ENCODE data around the gene ACIN1. TPM values are rescaled to one million over a fixed set of nuclear protein-coding genes. Genes with fewer than 3 reads are reported as not detected.

ACIN1 gene
- total RNA-seq, 1 donor from 2014 or later, result 64.6 TPM

DNA sequence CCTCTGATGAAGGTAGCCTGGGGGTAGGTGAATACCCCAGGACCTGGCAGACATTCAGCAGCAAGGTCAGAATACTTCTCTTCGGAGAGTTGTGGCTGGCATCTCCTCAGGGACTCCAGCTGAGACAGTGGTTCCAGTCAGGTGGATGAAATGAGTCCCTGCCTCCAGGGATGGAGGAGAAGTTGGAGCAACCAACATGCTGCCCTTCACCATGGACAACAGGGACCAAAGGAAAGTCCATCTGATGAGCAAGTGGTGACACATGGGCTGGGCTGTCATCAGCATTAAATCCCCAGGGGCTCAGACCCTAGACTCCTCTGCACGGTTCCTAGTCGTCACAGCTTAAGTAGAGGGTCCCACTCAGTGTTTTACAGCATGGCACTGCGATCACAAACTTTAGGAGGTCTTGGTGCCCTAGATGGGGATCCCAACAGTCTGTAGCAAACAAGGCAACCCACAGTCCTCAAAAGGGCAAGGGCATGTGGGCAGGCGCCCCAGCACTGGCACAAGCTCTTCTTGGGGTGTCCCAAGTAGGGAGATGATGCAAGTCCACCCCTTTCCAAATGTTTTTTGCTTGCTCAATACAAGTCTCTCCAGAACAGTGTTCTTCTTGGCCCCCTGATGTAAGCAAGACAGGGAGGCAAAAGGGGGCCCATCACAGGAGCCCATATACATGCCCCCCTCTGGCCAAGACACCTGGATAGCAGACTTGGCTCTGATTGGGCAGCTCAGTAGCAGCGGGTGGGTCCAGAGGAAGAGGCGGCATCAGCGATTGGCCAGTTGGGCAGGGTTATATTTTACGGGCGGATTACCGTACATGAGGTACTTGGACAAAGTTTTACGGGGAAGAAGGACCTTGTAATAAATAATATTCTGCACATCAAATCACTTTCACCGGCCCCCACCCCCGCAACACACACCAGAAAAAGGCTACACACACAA lies 26.8 kb downstream of the ACIN1 start:
- intact Hi-C loops (cut with micrococcal nuclease), result no loop called here
- Histone ChIP-seq H3K9me3 (replicated peaks) (no peaks in the 10 kb centered on the region), H3K4me3 (no peak overlapping the region), H3K27ac (replicated peaks) (no peak overlapping the region), H3K4me1 (peaks cover 52% of the 10 kb centered on the region), H3K27me3 (ENCODE audit: low read depth) (no peaks in the 10 kb centered on the region), H3K36me3 (peaks cover 67% of the 10 kb centered on the region)
- DNase-seq, result no peak
- TF ChIP-seq, protein P1, sequence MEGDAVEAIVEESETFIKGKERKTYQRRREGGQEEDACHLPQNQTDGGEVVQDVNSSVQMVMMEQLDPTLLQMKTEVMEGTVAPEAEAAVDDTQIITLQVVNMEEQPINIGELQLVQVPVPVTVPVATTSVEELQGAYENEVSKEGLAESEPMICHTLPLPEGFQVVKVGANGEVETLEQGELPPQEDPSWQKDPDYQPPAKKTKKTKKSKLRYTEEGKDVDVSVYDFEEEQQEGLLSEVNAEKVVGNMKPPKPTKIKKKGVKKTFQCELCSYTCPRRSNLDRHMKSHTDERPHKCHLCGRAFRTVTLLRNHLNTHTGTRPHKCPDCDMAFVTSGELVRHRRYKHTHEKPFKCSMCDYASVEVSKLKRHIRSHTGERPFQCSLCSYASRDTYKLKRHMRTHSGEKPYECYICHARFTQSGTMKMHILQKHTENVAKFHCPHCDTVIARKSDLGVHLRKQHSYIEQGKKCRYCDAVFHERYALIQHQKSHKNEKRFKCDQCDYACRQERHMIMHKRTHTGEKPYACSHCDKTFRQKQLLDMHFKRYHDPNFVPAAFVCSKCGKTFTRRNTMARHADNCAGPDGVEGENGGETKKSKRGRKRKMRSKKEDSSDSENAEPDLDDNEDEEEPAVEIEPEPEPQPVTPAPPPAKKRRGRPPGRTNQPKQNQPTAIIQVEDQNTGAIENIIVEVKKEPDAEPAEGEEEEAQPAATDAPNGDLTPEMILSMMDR (IDR thresholded peaks at IDR 0.05; ENCODE audit: borderline replicate concordance), result no peak

GRCh38 chr14:23066855-23067744 lies 27.8 kb downstream of the ACIN1 start:
- no peak overlapping the region for H3K4me3 ChIP-seq
- H3K27me3 ChIP-seq (ENCODE audit: low read depth), result no peaks in the 10 kb centered on the region
- no peak overlapping the region for H3K27ac ChIP-seq (replicated peaks)
- peaks cover 67% of the 10 kb centered on the region for H3K36me3 ChIP-seq
- H3K9me3 ChIP-seq (replicated peaks), result no peaks in the 10 kb centered on the region
- intact Hi-C loops (cut with micrococcal nuclease), result no loop called here
- TF ChIP-seq, protein P1 (IDR thresholded peaks at IDR 0.05; ENCODE audit: borderline replicate concordance), result no peak
- DNase-seq, result no peak
- peaks cover 50% of the 10 kb centered on the region for H3K4me1 ChIP-seq

GRCh38 chr14:23066368-23066767 lies 28.6 kb downstream of the ACIN1 start:
- peaks cover 48% of the 10 kb centered on the region for H3K4me1 ChIP-seq
- TF ChIP-seq, protein P1 (IDR thresholded peaks at IDR 0.05; ENCODE audit: borderline replicate concordance), result no peak
- no peaks in the 10 kb centered on the region for H3K27me3 ChIP-seq (ENCODE audit: low read depth)
- H3K27ac ChIP-seq (replicated peaks), result no peak overlapping the region
- peaks cover 74% of the 10 kb centered on the region for H3K36me3 ChIP-seq
- intact Hi-C loops (cut with micrococcal nuclease), result no loop called here
- H3K4me3 ChIP-seq, result no peak overlapping the region
- no peak for DNase-seq
- no peaks in the 10 kb centered on the region for H3K9me3 ChIP-seq (replicated peaks)

DNA sequence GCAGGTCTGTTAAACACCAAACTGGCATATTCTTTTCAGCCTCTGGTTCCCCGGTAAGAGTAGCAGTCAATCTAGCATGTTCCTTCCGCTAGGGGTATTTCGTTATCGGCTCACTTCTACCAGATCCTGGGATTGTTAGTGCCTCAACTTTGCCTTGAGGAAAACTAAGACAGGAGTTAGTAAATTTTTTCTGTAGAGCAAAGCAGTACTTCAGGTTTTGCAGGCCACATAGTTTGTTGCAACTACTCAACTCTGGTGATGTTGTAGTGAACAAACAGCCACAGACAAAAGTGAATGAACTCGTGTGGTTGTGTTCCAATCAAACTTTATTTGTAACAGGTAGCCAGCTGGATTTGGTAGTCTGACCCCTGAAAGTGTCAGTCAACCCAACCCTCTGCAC lies 31.3 kb downstream of the ACIN1 start:
- H3K9me3 ChIP-seq (replicated peaks), result no peaks in the 10 kb centered on the region
- TF ChIP-seq, protein P1 (IDR thresholded peaks at IDR 0.05; ENCODE audit: borderline replicate concordance), result no peak

DNA sequence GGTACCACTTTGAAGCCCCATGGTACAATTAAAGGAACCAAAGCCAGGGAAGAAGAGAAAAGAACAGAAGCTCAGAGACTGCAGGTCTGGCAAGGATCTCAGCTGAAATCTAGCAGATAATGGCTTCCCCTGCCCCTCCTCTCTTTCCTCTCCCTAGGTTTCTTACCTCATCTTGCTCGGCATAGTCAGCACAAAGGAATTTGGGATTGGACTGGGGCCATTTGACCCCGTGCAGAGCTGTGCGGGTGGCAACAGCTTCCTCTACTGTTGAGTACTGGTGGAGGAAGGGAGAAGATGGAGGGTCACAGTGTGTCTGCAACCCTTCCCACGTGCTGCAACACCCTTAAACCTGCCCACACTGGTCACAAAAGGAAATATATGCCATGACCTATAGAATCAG lies 32.9 kb downstream of the ACIN1 start:
- DNase-seq, result no peak
- H3K4me3 ChIP-seq, result no peak overlapping the region
- peaks cover 86% of the 10 kb centered on the region for H3K36me3 ChIP-seq
- H3K9me3 ChIP-seq (replicated peaks), result no peaks in the 10 kb centered on the region
- TF ChIP-seq, protein P1 (IDR thresholded peaks at IDR 0.05; ENCODE audit: borderline replicate concordance), result no peak
- intact Hi-C loops (cut with micrococcal nuclease), result no loop called here
- H3K27ac ChIP-seq (replicated peaks), result peak overlapping the region; percentile 27
- H3K4me1 ChIP-seq, result peaks cover 29% of the 10 kb centered on the region
- H3K27me3 ChIP-seq (ENCODE audit: low read depth), result no peaks in the 10 kb centered on the region

More for the DNA sequence above, 31.3 kb downstream of the ACIN1 start:
- Histone ChIP-seq H3K4me1 (peaks cover 25% of the 10 kb centered on the region), H3K27ac (replicated peaks) (no peak overlapping the region), H3K27me3 (ENCODE audit: low read depth) (no peaks in the 10 kb centered on the region), H3K4me3 (no peak overlapping the region), H3K36me3 (peaks cover 100% of the 10 kb centered on the region)
- intact Hi-C loops (cut with micrococcal nuclease), result no loop called here
- no peak for DNase-seq
